Tibial nerve (tissue), 3 donors: Measurements from ENCODE around the gene SLC16A10.
"Not testable (repeated sequence)": the region's sequence is repeated elsewhere in the genome, so short reads cannot be mapped to it uniquely, and the experiment has no call there.

Experiments
- CTCF ChIP-seq, 5 experiments: fragments of 200-600 bp in 3 of 5; fragments of 450-650 bp in 2 of 5; sonication (generic) in 3 of 5; IDR thresholded peaks; one replicate each; pipeline ENCODE4 v1.5.1; 2016 to 2019; ENCODE audit warnings: antibody characterized with exemption in 5 of 5, mild to moderate bottlenecking in 3 of 5, moderate library complexity in 2 of 5
- POLR2A ChIP-seq, 2 donors: fragments of 450-650 bp; IDR thresholded peaks; one replicate each; pipeline ENCODE4 v1.6.1; 2017; ENCODE audit warnings: antibody characterized with exemption in 2 of 2, mild to moderate bottlenecking in 2 of 2, moderate library complexity in 2 of 2

- TF ChIP-seq POLR2A, CTCF (IDR thresholded peaks at IDR 0.05): not testable (repeated sequence)
These were observed 168.5 kb downstream of the SLC16A10 start for GRCh38 chr6:111255838-111256237.
